MM.1S (cell line): ENCODE data around the gene SIRT7.

Experiments used
- EZH2phosphoT487 ChIP-seq: fragments of 300-600 bp; sonication (generic); IDR thresholded peaks from 2 replicates; pipeline ENCODE4 v1.6.1; 2018; ENCODE audit warnings: antibody characterized with exemption, low read length
- TF ChIP-seq, protein P1 (sequence below): fragments of 300-600 bp; sonication (generic); IDR thresholded peaks from 2 replicates; pipeline ENCODE4 v1.5.1; 2016; ENCODE audit warnings: antibody characterized with exemption, low read length, mixed read lengths

GRCh38 chr17:81888988-81889595 lies 28.9 kb downstream of the SIRT7 start:
- TF ChIP-seq, protein P1, sequence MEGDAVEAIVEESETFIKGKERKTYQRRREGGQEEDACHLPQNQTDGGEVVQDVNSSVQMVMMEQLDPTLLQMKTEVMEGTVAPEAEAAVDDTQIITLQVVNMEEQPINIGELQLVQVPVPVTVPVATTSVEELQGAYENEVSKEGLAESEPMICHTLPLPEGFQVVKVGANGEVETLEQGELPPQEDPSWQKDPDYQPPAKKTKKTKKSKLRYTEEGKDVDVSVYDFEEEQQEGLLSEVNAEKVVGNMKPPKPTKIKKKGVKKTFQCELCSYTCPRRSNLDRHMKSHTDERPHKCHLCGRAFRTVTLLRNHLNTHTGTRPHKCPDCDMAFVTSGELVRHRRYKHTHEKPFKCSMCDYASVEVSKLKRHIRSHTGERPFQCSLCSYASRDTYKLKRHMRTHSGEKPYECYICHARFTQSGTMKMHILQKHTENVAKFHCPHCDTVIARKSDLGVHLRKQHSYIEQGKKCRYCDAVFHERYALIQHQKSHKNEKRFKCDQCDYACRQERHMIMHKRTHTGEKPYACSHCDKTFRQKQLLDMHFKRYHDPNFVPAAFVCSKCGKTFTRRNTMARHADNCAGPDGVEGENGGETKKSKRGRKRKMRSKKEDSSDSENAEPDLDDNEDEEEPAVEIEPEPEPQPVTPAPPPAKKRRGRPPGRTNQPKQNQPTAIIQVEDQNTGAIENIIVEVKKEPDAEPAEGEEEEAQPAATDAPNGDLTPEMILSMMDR, result no peak
- TF ChIP-seq EZH2phosphoT487, result no peak
